WI38 (cell line): Measurements from ENCODE around the gene ARHGAP8.

ENCODE experiments used
- H3K4me3 ChIP-seq: 2 replicates; pipeline ENCODE4 v1.5.1; 2011; ENCODE audit warnings: low read depth, mild to moderate bottlenecking, control low read depth, low read length
- TF ChIP-seq, protein P1 (sequence below): IDR thresholded peaks from 2 replicates; pipeline ENCODE4 v1.5.1; 2012; ENCODE audit warnings: low read depth, mild to moderate bottlenecking, control low read depth, low read length

The ARHGAP8 gene

DNA sequence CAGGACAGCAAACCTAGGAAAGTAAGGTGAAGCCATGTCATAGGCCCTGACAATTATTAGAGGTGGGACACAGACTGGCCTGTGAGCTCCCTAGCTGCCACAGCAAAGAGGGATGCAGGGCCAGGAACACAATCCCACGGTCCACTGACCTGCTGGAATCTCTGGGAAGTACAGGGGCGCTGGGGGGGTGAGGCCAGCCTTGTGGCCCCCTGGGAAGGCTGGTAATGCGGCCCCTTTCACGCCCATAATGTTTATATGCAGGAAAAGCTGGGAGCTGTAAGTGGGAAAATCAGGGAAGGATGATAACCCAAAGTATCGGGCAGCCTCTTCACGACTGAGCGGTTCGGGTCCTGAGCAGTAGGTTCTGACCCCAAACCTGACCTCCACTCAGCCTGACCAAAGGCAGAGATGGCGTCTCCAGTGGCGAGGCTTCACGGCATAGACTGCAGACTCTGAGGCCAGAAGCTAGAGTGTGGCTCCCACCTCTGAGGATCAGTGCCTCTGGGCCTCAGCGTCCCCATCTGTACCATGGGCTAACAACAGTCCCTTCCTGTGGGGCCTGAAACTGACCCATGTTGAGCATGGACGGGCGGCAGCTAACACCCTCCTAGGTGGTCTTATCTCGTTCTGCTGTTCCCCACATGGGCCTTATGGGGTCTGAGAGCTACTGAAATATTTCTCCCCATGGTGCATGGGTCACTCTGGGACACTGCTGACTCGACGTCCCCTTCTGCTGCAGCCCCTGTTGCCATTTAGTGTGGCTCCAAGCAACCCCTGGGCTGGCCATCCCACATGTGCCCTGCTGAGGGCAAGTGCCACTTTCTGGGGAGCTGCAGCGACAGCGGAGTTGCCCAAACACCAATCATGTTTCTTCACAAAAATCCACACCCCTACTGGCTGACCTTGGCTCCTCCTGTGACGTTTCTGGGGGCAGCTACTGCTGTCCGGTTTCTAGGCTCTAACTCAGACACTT lies 155.7 kb downstream of the ARHGAP8 start:
- TF ChIP-seq, protein P1, sequence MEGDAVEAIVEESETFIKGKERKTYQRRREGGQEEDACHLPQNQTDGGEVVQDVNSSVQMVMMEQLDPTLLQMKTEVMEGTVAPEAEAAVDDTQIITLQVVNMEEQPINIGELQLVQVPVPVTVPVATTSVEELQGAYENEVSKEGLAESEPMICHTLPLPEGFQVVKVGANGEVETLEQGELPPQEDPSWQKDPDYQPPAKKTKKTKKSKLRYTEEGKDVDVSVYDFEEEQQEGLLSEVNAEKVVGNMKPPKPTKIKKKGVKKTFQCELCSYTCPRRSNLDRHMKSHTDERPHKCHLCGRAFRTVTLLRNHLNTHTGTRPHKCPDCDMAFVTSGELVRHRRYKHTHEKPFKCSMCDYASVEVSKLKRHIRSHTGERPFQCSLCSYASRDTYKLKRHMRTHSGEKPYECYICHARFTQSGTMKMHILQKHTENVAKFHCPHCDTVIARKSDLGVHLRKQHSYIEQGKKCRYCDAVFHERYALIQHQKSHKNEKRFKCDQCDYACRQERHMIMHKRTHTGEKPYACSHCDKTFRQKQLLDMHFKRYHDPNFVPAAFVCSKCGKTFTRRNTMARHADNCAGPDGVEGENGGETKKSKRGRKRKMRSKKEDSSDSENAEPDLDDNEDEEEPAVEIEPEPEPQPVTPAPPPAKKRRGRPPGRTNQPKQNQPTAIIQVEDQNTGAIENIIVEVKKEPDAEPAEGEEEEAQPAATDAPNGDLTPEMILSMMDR, result no peak
- no peak overlapping the region for H3K4me3 ChIP-seq

DNA sequence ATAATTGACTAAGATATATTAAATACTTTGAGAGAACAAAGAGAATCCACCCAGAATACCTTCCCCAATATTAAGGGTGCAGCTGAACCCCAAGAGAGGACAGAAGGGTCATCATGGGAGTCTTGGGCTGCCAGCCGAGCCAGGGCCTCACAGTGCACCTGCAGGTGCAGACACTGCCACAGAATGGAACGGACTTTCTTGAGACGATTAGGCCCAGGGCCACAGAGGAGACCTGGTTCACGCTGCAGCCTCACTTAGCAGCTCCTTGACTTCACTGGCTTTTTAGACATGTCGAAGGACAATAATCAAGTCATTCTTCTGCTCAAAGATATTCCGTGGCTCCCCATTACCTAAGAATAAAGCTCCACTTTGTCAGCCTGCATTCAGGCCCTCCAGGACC lies 156.9 kb downstream of the ARHGAP8 start:
- no peak overlapping the region for H3K4me3 ChIP-seq

More for the DNA sequence above, 156.9 kb downstream of the ARHGAP8 start:
- TF ChIP-seq, protein P1, result no peak
